GM21367 (cell line): ENCODE data around the gene AURKAIP1.
"Not testable (repeated sequence)": the region's sequence is repeated elsewhere in the genome, so short reads cannot be mapped to it uniquely, and the experiment has no call there.

ENCODE experiments used
- ATAC-seq: cut with Tn5 transposase; IDR thresholded peaks from one replicate; pipeline ENCODE4 v1.9.1; 2021; ENCODE audit not compliant: unreplicated experiment

Gene AURKAIP1

DNA sequence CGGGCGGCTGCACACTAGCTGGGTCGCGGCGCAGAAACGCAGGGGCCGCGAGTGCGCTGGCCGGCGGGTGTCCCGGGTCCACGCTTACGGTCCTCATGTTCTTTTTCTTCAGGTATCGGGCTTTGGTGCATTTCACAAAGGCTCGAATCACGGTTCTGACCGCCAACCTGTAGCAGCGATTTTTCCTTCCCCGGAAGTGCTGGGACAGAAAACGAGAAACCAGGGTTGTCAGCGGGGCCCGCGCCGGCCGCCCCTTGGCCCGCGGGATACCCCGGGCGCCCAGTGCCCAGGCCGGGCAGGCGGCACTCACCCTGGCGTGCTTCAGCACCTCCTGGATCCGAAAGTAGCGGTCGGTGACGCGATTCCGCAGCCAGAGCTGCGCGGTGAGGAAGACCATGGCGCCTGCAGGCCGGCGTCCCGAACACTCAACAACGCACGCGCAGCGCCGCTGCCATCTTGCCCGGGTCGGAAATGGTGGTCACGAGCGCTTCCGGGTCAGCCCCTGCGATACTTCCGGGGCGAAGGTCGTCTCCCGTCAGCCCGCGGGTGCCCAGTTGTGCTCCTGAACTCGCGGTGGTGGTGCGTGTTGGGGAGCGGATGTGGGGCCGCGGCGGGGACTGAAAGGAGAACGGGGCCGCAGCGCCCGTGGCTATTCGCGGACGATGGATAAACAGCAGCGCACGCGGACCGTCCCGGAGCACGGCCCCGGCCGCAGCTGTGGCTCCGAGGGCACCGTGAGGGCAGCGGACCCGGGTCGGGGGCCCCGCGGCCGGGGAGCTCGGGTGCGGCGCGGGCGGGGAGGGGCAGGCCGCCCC, 32.0 kb upstream of the AURKAIP1 start, which contains the start of gene MRPL20:
Gene MRPL20 (minus strand): TSS at position 473 of the 815 bp plus-strand sequence. CDS start 76 bp downstream, at position 397.
- peak; percentile 82 for ATAC-seq

DNA sequence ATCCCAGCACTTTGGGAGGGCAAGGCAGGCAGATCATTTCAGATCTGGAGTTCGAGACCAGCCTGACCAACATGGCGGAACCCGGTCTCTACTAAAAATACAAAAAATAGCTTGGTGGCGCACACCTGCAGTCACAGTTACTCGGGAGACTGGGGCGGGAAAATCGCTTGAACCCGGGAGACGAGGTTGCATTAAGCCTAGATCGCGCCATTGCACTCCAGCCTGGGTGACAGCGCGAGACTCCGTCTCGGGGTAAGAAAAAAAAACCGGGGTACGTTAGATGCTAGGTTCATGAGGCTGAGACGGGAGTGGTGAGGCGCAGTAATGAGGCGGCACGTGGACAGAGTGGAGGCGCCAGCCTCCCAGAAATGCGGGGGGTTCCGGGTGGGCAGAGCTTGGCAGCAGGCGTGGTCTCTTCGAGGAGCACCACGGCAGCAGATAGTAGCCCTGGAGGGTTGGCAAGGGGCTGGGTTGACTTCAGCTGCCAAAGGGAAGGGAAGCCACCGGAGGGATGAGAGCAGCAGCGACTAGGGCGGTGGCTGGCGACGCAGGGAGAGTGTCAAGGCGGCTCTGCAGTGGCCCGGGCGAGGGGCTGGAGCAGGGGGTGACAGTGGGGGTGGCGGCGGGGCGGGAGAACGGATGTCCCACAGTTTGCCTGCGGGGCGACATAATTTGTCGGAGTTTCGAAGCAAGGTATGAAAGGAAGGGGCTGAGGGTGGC, 31.3 kb upstream of the AURKAIP1 start:
- no peak for ATAC-seq

DNA sequence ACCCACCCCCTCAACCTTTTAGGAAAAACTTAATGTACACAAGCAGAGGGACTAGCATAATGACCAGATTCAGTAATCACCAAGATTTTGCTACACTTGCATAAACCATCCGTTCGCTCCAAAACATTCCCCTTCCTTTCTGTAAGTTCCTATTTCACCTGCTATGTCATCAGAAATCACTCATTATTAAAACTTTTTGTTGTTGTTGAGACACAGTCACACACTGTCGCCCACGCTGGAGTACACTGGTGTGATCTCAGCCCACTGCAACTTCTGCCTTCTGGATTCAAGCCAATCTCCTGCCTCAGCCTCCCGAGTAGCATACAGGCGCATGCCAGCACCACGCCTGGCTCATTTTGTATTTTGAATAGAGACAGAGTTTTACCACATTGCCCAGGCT, 28.6 kb upstream of the AURKAIP1 start:
- ATAC-seq: no peak

DNA sequence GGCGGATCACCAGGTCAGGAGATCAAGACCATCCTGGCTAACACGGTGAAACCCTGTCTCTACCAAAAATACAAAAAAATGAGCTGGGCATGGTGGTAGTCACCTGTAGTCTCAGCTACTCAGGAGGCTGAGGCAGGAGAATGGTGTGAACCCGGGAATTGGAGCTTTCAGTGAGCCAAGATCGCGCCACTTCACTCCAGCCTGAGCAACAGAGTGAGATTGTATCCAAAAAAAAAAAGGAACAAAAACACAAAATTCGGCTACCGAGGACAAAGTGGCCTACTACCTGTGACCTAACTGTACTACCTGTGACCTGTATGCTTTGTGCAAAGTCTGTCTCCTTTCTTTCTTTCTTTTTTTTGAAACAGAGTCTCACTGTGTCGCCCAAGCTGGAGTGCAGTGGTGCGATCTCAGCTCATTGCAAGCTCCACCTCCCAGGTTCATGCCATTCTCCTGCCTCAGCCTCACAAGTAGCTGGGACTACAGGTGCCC, 27.9 kb upstream of the AURKAIP1 start:
- ATAC-seq: not testable (repeated sequence)

DNA sequence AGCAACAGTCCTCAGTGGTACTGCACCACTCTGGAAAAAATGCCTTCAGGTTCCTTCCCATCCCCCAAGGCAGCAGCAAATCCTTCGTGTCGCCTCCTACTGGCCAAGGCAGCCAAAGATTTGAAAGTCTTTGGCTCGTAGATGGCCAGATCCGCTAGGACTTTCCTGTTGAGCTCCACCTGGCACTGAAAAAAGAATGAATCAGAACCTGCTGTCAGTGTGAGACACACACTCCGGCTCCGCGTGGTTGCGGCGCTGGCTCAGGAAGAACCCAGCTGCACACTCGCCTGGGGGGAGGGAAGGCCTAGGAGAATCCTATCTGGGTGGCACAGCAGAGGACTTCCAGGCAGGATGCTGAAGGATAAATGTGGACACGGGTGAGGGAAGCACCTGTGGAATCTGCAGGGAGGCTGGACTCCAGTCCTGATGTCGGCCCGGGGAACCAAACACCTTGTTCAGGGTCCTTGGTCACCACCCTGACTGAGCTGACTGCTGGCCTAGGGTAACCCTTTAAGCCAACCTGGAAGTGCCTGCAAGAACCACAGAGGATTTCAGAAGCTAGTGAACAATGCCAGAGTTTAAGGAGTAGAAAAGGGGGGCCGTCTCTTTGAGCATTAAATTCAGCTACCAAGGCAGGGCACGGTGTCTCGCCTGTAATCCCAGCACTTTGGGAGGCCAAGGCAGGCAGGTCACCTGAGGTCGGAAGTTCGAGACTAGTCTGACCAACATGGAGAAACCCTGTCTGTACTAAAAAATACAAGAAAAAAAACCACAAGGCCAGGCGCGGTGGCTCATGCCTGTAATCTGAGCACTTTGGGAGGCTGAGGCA, 27.3 kb upstream of the AURKAIP1 start:
- no peak for ATAC-seq

DNA sequence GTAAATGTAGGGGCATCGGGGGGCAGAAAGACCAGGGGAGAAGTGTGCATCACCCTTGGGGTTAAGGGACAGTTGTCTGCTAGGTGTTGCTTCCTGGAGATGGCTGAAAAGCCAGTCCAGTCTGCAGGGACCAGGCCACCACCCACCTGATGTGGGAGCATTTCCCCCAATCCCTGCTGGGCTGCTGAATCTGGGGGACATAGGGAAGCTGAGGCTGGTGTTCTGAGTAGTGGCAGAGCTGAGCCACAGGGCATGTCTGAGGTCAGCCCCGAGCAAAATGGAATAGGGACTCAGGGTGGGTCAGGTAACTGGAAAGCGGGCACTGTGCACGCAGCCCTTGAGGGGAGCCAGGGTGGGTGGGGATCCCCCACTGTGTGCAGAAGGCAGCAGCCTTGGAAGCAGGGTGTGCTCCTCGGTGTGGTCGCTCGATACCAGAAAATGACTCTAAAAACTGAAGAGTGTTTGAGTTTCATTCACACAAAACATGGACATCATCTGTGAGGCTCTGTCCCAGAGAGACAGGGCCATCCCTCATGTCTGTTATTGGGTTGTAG, 26.5 kb upstream of the AURKAIP1 start:
- ATAC-seq: no peak

DNA sequence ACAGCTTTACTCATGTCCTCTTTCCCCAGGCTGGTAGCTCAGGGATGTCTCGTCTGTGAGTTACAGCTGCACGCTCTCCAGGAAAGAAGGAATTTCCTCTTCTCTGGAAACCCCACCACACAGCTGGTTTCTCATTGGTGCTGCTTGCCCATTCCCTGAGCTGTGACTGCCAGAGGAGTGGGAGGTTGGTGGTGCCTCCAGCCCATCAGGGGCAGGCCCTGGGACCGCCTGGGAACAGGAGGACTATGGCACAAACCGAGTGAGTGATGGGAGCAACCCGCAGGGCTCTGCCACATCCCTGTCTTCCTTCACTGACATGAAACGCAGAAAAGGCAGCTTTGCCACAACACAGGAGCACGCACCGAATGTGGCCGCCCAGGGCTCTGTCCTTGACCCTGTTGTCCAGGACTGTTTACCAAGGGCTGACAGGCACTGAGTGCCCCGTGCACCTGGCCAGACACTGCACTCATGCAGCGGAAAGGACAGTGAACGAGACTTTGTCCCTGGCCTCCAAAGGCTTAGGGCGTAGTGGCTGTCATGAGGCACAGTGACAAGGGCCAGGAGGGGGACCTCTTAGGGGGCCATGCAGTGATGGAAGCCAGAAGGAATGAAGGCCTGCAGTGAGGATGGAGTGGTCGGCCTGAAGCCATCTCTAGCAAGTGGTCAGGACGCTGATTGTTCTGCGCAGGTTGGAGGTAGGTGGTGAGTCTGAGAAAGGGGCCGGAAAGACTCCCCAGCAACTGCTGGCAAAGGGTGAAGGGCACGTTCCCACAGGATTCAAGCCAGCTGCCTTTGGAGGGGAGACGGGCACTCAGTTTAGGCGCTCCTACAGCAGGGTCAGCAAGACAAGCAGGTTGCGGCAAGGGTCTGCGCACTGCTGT, 25.8 kb upstream of the AURKAIP1 start:
- no peak for ATAC-seq

DNA sequence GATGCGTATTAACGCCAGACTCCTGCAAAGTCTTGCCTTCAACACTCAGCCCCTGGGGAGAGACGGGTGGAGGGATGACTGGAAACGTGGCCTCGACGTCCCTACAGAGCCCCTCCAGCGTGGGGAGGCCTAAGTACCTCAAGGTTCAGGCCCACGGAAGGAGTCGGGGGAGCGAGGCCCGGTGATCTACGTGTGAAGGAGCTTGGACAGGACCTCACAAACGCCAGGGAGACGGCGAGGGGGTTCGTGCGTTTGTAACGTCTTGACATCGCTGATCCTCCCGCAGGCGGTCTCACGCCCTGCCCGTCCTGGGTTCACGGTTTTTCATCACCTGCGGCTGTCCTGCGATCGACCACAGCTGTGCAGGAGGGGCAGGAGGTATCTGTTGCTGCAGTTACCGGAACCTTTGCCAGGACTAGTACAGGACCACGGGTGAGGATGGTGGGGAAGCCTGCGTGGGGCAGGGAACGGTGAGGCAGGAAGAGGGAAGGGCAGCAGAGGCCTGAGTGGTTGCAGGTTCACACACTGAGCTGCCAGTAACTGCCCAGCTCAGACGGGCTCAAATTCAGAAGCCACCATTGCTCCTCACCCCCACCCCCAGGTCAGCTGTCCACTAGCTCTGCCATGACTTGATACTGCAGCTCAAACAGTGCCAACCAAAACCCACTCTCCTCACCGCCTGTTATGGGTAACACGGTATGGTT, 25.0 kb upstream of the AURKAIP1 start:
- no peak for ATAC-seq

DNA sequence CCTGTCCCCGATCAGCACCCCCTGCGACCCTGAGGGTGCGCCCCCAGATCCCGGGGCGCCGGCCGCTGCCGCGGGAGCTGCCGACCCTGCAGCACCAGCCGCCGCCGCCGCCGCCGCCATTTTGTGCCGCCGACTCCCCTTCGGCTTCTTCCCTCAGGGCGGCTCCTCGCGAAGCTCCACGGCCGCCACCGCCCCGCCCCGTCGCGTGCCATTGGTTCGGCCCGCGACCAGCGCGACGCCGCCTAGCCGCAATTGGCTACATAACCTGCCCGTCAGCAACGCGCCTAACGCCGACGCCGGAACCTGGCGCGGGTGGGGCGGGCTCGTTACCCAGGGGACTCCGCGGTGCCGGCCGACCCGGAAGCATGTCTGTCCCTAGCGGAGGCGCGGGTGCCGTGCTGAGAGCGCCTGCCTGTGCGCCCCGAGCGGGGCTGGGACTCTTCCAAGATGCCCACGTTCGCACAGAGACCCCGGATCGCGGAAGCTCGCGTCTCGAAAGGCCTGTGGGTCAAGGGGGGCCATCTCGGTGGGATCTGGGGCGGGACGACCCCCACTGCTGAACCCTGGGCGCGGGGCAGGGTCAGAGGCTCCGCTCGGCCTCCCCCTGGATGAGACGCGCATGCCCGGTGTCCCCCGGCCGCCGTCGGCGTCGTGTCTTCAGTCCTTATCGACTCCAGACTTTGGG, 24.3 kb upstream of the AURKAIP1 start, which contains the start of gene CCNL2:
Gene CCNL2 (minus strand): TSS at position 149 of the 685 bp plus-strand sequence. CDS start 29 bp downstream, at position 120.
- ATAC-seq: peak; percentile 88

DNA sequence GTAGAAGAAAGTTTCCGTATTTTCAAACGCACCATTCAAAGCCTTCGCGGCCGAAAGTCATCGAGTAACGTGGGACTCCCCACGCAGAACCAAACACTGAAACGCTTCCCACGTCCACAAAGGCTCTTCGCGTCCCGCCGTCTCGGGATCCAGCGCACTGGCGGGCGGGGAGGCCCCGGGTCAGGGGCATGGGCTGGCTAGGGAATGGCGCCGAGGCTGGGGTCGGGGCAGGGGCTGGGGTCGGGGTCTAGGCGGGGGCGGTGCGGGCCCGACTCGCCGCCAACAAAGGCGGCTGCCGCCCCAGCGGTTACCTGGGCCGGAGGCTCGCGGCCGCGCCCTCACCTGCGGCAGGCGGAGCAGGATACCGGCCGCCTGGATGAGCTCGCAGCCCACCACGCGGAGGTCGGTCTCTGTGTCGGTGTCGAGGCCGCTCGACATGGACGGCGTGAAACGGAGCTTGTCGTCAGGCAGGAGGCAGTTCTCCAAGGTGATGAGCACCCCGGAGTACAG, 23.7 kb upstream of the AURKAIP1 start:
- ATAC-seq: no peak

DNA sequence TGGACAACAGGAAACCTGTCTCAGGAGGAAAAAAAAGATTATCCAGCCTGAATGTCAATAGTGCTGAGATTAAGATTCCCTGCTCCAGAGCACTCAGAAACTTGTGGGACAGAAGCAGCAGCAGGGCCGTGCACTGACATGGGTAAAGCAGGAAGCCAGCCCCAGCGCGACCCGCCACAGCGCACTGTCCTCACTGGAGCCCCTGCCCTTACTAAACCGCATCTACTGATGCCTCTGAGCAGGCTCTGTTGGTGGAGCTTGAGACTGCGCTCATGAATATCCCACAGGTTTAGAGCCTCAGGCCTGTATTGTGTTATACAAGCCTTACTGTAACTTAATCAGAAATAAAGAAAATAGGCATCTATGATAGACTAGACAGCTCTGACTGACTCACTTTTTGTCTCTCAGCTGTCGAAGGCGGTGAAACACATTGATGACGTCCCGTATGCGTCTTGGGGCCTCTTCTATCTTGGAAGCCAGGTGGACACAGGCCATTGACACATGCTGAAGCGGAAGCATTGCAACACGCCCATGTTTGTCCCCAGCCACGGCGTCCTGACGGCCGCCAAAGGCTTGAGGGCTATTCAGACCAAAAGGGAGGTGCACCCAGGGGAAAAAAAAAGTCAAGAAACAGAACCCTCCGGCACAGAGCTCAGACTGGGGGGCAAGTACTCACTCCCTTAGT, 23.0 kb upstream of the AURKAIP1 start:
- ATAC-seq: no peak

DNA sequence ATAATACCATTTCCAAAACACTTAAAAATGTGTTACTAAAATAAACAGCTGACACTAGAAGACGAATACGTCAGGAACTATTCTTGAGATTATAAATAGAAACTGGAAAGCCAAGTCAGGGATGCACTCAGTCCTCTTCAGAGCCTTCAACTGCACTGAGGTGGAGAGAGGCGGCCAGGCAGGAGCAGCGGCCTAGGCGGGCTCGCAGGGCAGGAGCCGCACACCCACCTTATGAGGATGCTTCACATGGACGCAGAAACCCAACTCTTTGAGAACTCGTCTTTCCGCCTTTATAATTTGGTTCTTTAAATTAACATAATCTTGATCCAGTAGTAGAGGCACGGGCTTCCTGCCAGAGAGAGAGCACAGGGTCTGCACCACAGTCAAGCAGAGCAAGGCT, 20.2 kb upstream of the AURKAIP1 start:
- no peak for ATAC-seq

DNA sequence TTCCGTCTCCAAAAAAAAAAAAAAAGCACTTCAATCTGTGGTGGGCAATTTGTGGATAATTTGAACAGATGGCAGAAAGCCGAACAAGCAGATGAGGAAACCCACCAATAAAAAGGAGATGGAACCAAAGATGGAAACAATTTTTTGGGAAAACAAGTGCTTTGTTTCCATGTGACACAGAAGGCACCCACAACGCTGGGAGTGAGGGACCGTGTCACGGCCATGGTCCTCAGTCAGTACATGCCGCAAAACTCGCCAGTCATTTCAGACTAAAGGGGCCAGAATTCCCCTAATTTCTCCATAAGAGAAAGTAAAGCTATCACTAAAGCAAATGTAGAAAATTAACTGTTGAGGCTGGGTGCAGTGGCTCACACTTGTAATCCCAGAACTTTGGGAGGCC, 19.1 kb upstream of the AURKAIP1 start:
- ATAC-seq: no peak

DNA sequence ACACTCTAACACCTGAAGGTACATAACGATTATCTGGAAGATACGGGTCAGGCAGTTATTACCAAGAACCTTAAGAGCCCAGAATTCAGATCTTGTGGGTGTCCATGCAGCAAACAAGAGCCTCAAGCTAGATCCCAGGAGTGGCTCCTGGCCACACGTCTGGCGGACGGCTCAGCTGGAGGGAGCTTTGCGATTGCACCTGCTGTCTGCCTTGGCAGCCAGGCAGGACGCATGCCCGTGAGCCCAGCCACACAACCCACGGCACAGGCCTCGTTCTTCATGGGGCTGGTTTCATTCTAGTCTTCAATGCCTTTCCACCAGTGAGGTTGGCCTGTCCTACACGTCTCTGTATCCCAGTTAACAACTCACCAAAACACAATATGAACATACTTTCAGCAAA, 18.4 kb upstream of the AURKAIP1 start:
- ATAC-seq: no peak

DNA sequence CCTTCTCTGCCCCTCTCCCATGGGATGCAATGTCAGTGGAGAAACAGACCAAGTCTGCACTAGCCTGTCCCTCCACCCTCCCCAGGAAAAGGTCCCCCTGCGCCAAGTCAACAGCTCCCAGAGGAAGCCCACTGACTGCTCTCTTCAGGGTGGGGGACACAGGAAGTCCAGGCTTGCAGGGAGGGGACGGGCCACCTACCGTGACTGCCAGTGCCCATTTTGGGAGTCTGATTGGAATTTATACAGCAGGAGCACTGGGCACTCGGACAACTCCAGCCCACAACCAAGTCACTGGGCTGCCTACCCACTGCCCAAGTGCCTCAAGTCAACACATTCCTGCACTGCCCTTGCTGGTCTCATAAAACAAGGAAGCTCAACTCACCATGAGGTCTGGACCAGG, 18.0 kb upstream of the AURKAIP1 start:
- ATAC-seq: no peak

DNA sequence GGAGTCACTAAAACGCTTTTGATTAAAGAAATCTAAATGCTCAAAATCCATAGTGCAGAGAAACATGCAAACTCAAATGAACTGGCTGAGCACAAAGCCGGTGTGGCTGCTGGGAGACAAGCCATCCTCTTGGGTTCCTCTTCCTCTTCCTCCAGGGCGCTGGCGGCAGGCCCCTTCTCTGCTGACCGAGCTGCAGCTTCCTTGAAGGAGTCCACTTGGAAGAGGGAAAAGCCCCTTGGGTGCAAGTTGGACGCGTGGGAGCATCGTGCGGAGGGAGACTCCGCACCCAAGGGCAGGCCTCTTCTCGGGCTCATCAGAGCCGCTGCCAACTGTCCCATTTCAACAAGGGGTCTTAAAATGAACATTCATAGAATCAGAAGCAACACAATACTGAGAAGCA, 16.2 kb upstream of the AURKAIP1 start:
- no peak for ATAC-seq

DNA sequence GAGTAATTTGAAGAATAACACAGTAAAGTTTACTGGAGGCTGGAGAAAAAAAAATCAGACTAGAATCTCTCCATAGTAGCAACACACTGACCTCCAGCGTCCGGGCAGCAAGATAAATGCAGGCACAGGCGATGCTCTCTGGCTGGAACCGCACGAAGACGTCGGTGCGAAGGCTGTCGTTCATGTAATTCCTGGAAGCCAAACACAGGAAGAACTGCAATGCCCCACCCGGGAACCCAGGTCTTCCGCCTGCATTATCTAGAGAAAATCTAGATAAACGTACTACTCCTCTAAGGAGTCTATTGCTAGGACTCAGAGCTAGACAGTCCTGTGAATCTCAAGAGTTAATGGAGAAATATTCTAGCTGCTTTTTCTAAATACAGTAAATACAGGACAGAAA, 15.7 kb upstream of the AURKAIP1 start:
- no peak for ATAC-seq

DNA sequence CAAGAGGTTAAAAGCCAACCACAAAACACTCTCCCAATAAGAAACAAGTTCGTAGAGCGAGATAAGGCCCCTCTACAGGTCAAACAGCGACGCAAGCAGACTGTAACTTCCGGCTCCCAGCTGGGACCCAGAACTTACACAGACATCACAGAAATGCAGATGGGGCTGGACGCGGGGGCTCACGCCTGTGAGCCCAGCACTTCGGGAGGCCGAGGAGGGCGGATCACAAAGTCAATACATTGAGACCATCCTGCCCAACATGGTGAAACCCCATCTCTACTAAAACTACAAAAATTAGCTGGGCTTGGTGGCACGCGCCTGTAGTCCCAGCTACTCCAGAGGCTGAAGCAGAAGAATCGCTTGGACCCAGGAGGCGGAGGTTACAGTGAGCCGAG, 13.1 kb upstream of the AURKAIP1 start:
- ATAC-seq: no peak
